Panc1 (cell line): ENCODE measurements around the gene EFCC1. TPM values are rescaled to one million over a fixed set of nuclear protein-coding genes. Genes with fewer than 3 reads are reported as not detected.

Source experiments
- ATAC-seq: fragments of 200-7000 bp; cut with Tn5 transposase; 2 replicates; pipeline ENCODE4 v1.9.1; 2020; ENCODE audit warnings: mild to moderate bottlenecking, moderate library complexity
- BruUV-seq: library from RNA; stranded (reverse); fragments of 400-500 nt; replicated peaks from 2 replicates; lab custom pipeline; 2021; lab: Mats Ljungman, UMichigan
- CTCF ChIA-PET: fragments of 300-600 bp; sonication (Branson Sonifier 250); formaldehyde crosslinking; loops from one replicate; lab custom pipeline; 2022; ENCODE audit warnings: antibody characterized with exemption; lab: Charles Lee
- POLR2A ChIA-PET: fragments of 300-600 bp; sonication (Branson Sonifier 250); formaldehyde crosslinking; loops from one replicate; lab custom pipeline; 2022; ENCODE audit warnings: antibody characterized with exemption; lab: Charles Lee
- DNase-seq: peaks from one replicate; pipeline ENCODE4 v3.0.0-alpha.2; 2010; ENCODE audit warnings: low read depth, low spot score
- H3K27ac ChIP-seq: 2 replicates; pipeline ENCODE4 v1.5.1; 2011; ENCODE audit warnings: mild to moderate bottlenecking, low read length, inconsistent platforms
- H3K27me3 ChIP-seq: fragments of 200-500 bp; sonication (Bioruptor generic); 2 replicates; pipeline ENCODE4 v1.6.0; 2014; ENCODE audit warnings: low read length, inconsistent platforms; ENCODE audit not compliant: control insufficient read depth, insufficient read depth
- H3K36me3 ChIP-seq: fragments of 200-500 bp; sonication (Bioruptor generic); 2 replicates; pipeline ENCODE4 v1.5.1; 2014; ENCODE audit warnings: inconsistent platforms, mild to moderate bottlenecking, low read length, moderate library complexity; ENCODE audit not compliant: control insufficient read depth, insufficient read depth
- H3K4me1 ChIP-seq: 2 replicates; pipeline ENCODE4 v1.5.1; 2011; ENCODE audit warnings: inconsistent platforms, mild to moderate bottlenecking, low read length, moderate library complexity; ENCODE audit not compliant: control insufficient read depth, insufficient read depth
- H3K4me3 ChIP-seq, 2 experiments: 2 replicates each; pipeline ENCODE4 v1.5.1; 2011 to 2012; ENCODE audit warnings: low read depth in 2 of 2, low read length in 2 of 2, mild to moderate bottlenecking in 2 of 2, inconsistent platforms in 1 of 2, moderate library complexity in 1 of 2
- H3K9me3 ChIP-seq: fragments of 200-500 bp; sonication (Bioruptor generic); 2 replicates; pipeline ENCODE4 v1.5.1; 2014; ENCODE audit warnings: low read depth, mild to moderate bottlenecking, inconsistent platforms, low read length, moderate library complexity; ENCODE audit not compliant: control insufficient read depth, insufficient read depth
- CTCF ChIP-seq: fragments of 450-650 bp; IDR thresholded peaks from 2 replicates; pipeline ENCODE4 v1.5.1; 2017; ENCODE audit warnings: mild to moderate bottlenecking
- POLR2AphosphoS5 ChIP-seq: IDR thresholded peaks from 2 replicates; pipeline ENCODE4 v1.6.1; 2012; ENCODE audit warnings: mild to moderate bottlenecking, low read depth, low read length, moderate library complexity
- SIN3A ChIP-seq: IDR thresholded peaks from 2 replicates; pipeline ENCODE4 v1.6.1; 2012; ENCODE audit warnings: low read depth, mild to moderate bottlenecking, low read length, moderate library complexity, borderline replicate concordance; ENCODE audit not compliant: insufficient read depth
- TCF7L2 ChIP-seq: IDR thresholded peaks from 2 replicates; pipeline ENCODE4 v1.6.1; 2011; ENCODE audit warnings: mild to moderate bottlenecking, low read depth, low read length, inconsistent platforms
- in situ Hi-C: cut with HindIII; loops from 2 replicates; pipeline ENCODE4 v1.10.0; 2016; ENCODE audit warnings: low sequenced_read_pairs, low pct_unique_long_range_greater_than_20kb
- intact Hi-C: fragments of 100-400 bp; cut with micrococcal nuclease; formaldehyde crosslinking; loops from one replicate; pipeline ENCODE4 v1.10.0; 2022; ENCODE audit not compliant: unreplicated experiment
- total RNA-seq: library from RNA; stranded (reverse); gene quantifications from one replicate; pipeline ENCODE4 v1.2.1, GENCODE V29; 2021; ENCODE audit not compliant: unreplicated experiment
- TF ChIP-seq, protein P1 (sequence below), 2 experiments: IDR thresholded peaks; 2 replicates each; pipeline ENCODE4 v1.6.1; 2011 to 2012; ENCODE audit warnings: low read depth in 2 of 2, control low read depth in 1 of 2, low read length in 1 of 2, mild to moderate bottlenecking in 1 of 2, moderate library complexity in 1 of 2; ENCODE audit not compliant: insufficient read depth in 1 of 2

Gene EFCC1
- total RNA-seq, 1 experiment from 2014 or later, result 0.15 TPM

- H3K4me3 ChIP-seq, result no peak overlapping the region
- ChIA-PET CTCF (no interaction called here), POLR2A (interaction anchor here (0.6 to 0.7 kb wide), 2 partner anchors 26 to 140 kb away, joined by 5 to 17 read pairs; no protein-coding TSS in a partner anchor)
- TF ChIP-seq SIN3A, result no peak
- no peak for TF ChIP-seq POLR2AphosphoS5
- TF ChIP-seq, protein P1, sequence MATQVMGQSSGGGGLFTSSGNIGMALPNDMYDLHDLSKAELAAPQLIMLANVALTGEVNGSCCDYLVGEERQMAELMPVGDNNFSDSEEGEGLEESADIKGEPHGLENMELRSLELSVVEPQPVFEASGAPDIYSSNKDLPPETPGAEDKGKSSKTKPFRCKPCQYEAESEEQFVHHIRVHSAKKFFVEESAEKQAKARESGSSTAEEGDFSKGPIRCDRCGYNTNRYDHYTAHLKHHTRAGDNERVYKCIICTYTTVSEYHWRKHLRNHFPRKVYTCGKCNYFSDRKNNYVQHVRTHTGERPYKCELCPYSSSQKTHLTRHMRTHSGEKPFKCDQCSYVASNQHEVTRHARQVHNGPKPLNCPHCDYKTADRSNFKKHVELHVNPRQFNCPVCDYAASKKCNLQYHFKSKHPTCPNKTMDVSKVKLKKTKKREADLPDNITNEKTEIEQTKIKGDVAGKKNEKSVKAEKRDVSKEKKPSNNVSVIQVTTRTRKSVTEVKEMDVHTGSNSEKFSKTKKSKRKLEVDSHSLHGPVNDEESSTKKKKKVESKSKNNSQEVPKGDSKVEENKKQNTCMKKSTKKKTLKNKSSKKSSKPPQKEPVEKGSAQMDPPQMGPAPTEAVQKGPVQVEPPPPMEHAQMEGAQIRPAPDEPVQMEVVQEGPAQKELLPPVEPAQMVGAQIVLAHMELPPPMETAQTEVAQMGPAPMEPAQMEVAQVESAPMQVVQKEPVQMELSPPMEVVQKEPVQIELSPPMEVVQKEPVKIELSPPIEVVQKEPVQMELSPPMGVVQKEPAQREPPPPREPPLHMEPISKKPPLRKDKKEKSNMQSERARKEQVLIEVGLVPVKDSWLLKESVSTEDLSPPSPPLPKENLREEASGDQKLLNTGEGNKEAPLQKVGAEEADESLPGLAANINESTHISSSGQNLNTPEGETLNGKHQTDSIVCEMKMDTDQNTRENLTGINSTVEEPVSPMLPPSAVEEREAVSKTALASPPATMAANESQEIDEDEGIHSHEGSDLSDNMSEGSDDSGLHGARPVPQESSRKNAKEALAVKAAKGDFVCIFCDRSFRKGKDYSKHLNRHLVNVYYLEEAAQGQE (IDR thresholded peaks at IDR 0.05; ENCODE audit: insufficient read depth in 1 of 2, low read depth in 2 of 2, low read length in 1 of 2), result no peak
- no peak for TF ChIP-seq TCF7L2
- TF ChIP-seq CTCF, result no peak
- DNase-seq (no peak), ATAC-seq (no peak)
- no peaks in the 10 kb centered on the region for H3K9me3 ChIP-seq
- H3K4me1 ChIP-seq, result peaks cover 4% of the 10 kb centered on the region
- intact Hi-C loops, result loop anchor here (10.0 kb wide), 1 partner anchor 110 kb away; no protein-coding TSS in a partner anchor
- no peaks in the 10 kb centered on the region for H3K27me3 ChIP-seq
- BruUV-seq, result no TSS peak
- H3K36me3 ChIP-seq, result no peaks in the 10 kb centered on the region
- no peak overlapping the region for H3K27ac ChIP-seq
- in situ Hi-C loops, result no loop called here
Measured at GRCh38 chr3:129085165-129085715, 84.1 kb downstream of the EFCC1 start.

- TF ChIP-seq, protein P1 (IDR thresholded peaks at IDR 0.05; ENCODE audit: insufficient read depth in 1 of 2, low read depth in 2 of 2, low read length in 1 of 2), result no peak
- TF ChIP-seq SIN3A (no peak), TCF7L2 (no peak), POLR2AphosphoS5 (no peak), CTCF (no peak)
- Histone ChIP-seq H3K27ac (no peak overlapping the region), H3K27me3 (no peaks in the 10 kb centered on the region), H3K9me3 (no peaks in the 10 kb centered on the region), H3K4me3 (no peak overlapping the region), H3K4me1 (peaks cover 4% of the 10 kb centered on the region), H3K36me3 (no peaks in the 10 kb centered on the region)
- CTCF ChIA-PET, result no interaction called here
- ATAC-seq, result no peak
- intact Hi-C loops (loop anchor here (10.0 kb wide), 1 partner anchor 111 kb away; no protein-coding TSS in a partner anchor), in situ Hi-C loops (no loop called here)
- POLR2A ChIA-PET, result interaction anchor here (0.6 kb wide), 1 partner anchor 25 kb away, joined by 5 read pairs; no protein-coding TSS in a partner anchor
- BruUV-seq, result no TSS peak
- no peak for DNase-seq
Measured at GRCh38 chr3:129085818-129086217, 84.7 kb downstream of the EFCC1 start.
